GM18520 (cell line): ENCODE measurements around the gene DLGAP1.

ENCODE experiments used
- ATAC-seq: cut with Tn5 transposase; IDR thresholded peaks from one replicate; pipeline ENCODE4 v1.9.1; 2021; ENCODE audit not compliant: unreplicated experiment

DLGAP1 gene

DNA sequence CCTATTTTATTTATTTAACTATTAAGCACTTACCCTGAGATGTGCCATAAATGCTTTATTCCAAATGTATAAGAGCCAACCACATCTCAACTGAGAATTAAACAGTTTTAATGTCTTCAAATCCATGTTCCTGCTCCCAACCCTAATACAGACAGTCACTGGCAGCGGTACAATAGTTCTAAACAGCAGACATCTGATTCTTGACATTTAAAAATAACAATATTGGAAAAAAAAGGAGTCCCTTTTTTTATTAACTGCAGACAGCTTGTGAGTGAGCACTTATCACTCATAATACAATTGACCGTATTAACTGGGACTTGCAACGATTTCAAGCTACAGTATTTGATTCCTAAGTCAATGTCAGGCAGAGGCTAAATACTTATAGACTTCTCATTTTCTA, 580.5 kb downstream of the DLGAP1 start:
- no peak for ATAC-seq

DNA sequence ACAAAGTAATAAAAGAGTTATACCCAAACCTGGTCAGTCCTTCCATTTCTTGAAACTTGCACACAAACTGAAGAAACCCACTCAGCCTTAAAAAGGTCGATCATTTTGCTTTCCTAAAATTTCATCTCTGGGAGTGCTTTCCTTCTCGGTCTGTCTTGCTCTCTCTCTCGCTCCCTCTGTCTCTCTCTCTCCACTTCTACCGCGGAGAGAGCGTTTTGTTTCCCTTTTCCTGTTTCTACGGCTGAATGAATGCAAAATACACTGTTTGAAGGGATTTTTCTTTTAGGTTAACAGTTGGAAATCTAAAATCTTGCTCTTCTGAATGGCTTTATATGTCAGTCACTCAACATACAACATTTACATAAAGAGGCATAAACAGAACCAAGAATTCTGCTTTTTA, 581.0 kb downstream of the DLGAP1 start:
- no peak for ATAC-seq

DNA sequence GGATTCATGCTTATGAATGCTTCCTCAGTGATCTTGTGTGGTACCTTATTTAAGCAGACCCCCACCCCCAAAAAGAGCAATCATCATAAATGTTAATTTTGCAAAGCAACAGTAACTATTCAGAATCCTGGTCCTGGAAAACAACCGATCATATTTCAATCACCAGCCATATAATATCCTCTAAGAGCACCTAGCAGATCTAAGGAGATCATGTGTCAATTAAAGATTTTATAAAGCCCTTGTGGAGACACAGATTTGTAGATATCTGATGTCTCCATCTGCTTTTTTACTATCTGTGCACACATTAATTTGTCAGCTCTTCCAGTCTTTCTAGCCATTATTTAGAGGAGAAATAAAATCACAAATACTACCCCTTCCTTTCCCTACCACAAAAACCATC, 581.4 kb downstream of the DLGAP1 start:
- no peak for ATAC-seq

DNA sequence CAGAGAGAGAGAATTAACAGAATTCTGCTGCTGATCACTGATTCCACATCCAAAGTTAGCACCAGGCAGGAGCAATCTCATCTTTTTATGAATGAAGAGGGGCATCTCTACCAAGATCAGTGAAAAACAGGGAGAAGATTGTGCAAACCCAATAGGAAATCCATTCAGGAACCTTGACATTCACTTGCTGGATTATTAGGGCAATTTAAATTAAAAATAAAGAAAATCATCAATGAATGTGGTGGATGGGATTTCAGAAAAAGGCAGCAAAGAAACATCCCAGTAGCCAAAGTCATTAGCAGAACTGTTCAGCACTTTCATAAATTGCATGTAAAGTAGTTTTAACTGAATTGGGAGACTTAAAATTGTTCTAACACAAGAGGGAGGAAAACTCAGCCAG, 581.9 kb downstream of the DLGAP1 start:
- ATAC-seq: no peak

DNA sequence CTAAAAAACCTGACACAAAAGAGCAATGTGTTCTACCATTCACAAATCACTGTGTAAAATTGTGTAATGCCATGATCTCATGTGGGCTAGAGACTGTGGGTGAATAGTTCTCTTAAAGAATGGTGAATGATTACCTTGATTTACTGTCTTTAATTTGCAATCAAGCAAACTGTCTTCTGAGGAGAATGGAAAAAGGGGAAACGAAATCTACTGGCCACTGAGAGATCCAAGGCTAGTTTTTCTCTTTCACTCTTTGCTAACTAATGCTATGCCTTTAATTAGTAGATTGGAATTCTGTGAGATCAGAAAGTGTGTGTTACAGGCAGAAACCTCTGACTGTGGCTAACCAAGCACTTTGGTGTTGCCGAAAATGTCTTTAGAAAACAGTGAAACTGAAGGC, 582.5 kb downstream of the DLGAP1 start:
- ATAC-seq: no peak

DNA sequence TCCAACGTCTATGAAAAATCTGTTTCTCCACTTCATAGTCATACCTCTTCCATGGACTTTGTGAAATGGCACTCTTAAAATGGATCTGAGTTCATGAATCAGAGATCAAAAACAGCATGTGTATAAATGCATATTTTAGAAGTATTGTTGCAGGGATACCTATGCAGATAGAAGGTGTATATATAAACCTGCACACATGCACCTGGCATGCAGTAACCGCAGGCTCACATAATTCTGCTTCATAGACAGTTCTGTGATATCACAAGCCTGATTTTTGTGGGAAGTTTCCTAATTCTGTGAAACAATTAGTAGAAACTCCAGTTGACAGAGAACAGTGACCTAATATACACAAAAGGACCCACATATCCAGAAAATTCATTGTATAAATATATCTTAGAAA, 583.4 kb downstream of the DLGAP1 start:
- no peak for ATAC-seq

DNA sequence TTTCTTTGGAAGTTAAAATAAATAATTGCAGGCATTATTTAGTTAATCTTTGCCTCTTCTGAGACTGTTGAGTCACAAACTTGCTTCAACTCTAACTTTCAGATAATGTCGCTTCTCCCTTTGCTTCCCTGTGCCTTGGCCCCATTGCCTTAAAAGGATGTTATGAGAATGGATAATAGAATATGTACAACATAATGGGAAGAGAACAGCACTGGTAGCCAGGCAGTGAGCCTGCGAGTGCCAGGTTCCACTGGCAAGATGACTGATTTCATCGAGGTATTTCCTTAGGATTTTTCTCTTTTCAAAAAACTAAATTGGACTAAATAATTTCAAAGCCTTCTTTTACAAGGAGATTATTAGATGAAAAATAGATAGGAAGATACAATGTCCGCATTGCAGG, 584.2 kb downstream of the DLGAP1 start:
- ATAC-seq: no peak

DNA sequence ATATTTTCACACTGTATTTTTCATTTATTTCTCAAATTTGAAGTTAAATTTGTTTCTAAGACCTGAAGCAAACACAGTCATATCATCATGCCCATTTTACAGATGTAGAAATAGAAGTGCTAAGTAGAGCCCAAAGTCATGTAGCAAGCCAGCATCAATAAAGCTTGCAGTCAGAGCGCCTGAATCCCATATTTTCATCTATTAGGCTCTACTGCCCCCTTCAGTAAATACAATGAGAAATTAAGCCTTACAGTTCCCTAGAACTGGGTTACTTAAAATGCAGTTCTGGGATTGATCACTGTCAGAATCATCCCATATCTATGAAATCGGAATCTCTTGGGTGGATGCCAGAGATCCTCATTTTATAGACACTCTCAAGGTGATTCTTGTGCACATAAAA, 585.3 kb downstream of the DLGAP1 start:
- no peak for ATAC-seq

DNA sequence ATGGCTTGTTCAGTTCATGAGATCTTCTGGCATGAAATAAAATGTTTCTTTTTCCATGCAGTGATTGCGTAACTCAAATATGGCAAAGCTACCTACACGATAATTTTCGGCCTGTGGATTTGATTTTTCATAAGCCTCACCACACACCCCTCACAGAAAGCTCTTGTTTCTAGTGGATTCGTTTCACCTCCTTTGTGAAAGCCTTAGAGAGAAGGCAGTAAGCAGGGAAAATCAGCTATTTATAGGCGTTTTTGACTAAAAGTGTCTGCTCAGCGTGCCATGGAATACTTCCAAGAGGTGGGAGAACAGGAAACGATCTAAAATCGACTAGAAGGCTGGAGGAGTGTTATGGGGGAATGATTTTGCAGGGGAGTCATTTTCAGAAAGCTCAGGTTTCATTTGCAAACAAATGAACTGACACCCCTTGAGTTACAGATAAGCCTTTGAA, 587.2 kb downstream of the DLGAP1 start:
- no peak for ATAC-seq

DNA sequence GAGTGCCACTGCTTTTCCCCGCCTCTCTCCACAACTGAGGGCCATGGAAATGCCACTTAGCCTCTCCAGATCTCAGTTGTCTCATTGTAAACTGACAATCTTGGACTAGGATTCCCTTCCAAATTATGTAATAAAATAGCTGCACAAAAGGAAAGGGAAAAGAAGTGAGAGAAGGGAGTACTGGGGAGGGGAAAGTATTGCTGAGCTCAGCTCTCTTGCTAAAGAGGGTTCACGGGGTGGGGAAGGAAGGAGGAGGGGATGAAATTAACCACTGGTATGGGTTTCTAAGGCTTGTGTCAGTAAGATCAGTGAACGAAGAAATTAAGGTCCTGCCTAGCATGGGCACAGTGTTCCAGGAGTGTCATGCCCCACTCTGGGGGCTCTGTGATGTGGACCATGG, 587.9 kb downstream of the DLGAP1 start:
- ATAC-seq: no peak

DNA sequence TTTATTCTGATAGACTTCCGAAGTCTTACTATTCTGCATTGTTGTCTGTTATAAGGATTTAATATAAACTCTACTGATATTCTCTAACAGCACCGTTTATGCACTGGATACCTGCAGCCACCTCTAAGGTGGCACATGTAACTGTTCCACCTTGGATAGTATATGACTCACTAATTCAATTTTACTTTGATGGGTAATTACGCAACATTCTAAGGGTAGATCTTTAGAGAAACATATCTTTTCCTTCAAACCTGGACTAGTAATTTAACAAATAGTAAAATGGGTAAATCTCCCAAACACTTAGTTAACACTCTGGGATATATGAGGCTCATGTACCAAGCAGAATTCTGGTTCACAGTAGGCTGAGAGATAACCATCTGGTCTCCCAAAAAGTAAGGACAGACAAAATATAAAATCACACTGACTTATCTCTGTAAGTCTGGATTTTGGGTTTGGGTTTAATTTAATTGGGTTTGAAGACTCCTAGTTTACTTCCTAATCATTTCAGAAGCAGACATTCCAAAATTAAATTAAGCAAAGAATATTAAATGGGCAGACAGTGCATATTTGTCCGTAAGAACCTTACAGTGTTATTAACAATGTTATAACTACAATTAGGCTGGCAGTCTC, 590.3 kb downstream of the DLGAP1 start:
- no peak for ATAC-seq

DNA sequence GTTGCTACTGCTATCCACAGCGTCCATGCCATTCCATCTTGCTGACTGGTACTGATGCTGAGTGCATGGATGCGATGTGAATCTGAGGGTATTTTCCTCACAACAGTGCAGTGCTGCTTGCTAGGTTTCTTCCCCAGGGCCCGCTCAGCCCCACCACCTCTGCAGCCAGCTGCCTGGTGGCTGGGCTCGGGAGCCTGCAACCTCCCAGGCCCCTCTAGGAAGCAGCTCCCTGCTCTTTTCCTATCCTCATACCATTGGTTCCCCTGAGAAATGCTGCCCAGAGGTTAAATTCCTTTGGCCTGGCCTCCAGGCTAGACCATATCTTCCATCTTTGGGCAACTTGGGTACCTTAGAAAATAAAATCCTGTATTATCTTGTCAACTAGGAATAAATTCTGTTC, 591.5 kb downstream of the DLGAP1 start:
- no peak for ATAC-seq

DNA sequence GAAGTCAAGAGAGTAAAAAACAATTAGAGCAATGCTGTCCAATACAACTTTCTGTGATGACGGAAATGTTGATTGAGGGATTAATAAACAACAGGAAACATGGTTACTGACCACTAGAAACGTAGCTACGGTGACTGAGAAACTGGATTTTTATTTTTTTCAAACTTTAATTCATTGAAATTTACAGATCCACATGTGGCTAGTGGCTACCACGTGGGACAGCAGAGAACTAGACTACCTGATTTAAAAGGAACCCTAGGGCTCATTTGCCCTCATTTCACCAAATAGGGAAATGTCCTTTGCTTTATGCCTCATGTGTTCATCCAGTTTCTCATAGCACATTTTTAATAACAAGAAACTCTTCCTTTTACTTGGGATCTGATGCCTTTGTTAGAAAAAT, 592.1 kb downstream of the DLGAP1 start:
- no peak for ATAC-seq

DNA sequence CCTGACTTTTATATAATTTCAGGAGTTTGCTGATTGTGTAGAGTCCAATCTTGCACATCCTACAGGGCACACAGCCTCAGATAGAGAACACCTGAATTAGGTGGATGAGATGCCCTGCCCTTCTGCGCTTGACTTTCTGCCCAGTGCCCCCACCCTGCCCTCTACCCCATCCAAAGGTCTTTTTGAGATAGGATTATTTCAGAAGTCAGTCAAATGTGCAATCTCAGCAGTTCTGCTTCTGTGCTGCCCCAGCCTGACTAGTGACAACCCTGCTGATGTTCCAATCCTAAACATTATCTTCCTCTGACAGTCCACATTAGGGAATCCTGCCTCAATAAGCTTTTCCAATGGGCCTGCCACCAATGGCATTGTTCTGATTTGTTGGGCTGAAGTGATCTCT, 593.6 kb downstream of the DLGAP1 start:
- ATAC-seq: no peak

DNA sequence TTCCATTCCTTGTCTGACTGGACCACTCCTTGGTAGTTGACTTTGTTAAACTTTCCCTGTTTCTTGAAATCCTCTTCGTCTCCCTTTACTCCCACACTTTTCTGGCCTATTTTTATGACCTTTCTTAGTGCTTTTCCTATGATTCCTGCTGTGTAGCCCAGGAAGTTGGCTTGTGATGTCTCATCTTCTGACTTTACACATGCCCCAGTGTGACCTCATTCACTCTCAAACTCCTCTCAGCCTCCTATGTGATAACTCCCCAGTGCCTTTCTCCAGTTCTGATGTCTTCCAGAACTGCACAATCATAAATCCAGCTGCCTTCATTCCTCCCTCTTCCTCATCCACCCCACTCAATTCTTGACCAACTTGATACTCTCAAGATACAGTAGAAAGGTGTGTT, 597.6 kb downstream of the DLGAP1 start:
- ATAC-seq: no peak

DNA sequence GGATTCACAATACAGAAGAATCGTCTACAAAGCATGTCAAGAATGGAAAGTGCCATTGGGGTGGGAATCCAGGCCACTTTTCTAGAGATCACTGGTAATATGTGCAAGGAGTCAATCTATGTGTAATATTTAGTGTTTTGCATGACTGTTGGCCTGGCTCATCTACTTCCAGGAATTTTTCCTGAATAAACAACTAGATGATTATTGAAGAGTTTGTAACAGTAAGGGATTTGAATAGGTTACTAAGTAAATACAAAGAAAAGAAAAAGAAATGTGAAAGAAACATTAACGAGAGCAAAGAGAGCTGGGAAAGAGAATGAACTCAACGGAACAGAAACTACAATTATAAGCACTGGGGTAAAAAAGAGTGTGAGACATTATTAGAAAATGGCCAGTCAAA, 599.1 kb downstream of the DLGAP1 start:
- ATAC-seq: no peak

DNA sequence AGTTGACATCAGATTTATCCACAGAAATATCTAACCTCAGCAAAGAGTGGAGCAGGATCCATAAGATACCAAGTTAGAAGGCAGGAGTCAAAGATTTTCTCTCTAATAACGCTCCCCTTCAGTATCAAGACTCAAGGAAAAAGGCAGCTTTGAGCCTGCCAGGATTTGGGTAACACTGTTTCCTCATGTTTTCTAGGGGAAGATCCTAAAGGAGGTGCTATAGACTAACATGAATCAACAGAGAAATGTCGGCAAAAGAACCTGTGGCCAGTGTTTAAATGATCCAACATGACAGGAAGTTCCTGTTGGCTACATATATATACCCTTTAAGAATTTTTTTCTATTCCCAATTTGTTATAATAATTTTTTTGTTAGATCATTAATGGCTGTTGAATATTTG, 602.8 kb downstream of the DLGAP1 start:
- no peak for ATAC-seq

DNA sequence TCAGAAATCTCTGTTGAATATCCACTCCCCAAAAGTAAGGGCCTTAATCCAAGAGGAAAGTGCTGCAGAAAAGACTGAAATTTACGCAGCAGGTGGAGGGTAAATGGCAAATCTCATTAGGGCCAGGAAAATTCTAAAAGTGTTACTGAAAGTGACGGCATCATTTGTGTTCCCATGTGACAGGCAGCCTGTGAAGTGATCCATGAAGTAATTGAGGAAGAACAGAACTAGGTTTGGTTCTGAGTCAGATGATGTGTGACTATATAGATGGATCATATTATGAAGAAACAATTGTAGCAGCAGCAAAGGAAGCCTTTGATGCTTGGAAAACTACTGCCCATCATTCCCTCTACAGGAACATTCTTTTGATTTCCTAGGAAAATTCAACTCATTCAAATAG, 603.9 kb downstream of the DLGAP1 start:
- no peak for ATAC-seq

DNA sequence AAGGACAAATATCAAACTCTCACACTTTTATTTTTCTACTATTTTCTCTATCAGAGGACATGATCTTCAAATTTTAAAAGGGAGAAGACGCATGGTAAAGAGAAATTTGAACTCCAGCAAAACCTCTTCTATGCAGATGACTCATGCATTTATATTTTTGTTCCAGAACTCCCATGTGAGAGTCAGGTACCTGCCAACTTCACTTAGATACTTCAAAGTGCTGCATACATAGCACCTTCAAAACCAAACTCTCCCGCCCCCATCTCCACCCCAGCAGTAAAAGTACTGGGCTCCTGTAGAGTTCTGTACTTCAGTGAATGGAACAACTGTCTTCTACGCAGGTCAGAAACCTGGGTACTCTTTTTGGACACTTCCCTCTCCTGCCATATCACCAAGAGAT, 606.8 kb downstream of the DLGAP1 start:
- ATAC-seq: no peak

DNA sequence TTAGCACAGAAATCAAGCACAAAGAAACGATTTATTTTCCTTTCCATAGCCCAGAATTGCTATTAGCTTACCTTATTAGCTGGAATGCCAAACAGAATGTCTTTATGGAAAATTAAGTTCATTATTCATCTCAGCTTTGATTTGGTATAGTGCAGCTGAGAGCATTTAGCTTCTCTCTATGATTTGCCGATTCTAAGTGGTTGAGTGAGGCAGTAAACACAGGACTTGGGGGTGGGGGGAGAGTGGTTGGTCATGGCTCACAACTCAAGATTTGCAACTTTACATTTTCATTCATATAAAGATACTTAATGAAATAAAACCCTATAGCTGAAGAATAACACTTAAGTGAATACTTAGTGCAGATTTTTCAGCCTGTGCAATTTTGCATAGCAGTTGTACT, 609.9 kb downstream of the DLGAP1 start:
- ATAC-seq: no peak

DNA sequence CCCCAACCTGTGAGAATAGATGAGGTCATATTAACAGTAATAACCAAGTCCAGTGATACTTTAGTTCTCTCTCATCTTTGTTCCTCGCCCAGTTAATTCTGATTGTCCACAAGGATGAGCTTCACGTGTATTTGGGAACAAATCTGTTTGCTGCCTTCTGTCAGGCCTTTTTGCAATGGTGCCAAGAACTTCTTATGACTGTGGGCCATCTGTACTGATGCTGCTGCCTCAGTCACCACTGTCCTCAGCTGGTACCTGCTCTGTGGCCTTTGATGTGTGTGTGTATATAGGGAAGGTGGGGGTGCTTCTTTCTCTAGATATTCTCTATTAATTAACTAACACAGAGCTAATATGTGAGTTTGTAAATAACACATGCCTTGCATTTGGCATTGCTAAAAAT, 612.3 kb downstream of the DLGAP1 start:
- ATAC-seq: no peak

DNA sequence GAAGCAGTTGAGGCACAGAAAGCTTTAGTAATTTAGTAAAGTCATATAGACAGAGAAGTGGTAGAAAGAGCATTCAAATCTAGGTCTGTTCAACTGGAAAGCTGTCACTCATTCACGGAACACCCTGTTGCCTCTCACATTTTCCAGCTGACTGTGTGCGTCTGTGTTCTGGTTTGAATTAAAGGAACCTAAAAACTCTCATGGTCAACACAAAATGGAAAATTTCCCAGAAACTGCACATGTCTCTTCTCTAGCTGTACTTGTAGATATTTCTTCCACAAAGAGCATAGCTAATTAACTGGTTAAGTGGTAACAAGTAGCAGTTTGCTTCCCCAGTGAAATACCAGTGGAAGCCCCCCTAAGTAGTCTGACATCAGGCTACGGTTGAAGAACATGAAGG, 614.3 kb downstream of the DLGAP1 start:
- no peak for ATAC-seq

DNA sequence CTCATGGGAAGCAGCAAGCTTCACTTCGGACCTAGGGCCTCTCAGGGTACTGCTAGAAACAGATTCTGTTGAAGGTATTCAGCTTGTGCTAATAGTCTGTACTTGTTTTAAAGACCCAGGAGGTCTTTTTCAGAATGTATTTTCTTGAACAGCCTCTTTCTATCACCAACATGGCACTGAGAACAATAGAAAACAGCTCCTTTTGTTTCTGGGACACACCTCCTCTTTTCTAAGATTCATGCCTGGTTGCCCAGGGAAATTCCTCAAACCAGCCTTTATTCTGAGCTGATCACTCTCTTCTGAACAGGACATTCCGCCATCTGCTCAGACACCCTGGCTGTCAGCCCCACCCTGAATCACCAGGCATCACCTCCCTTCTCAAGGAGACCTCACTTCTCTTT, 615.5 kb downstream of the DLGAP1 start:
- no peak for ATAC-seq
